Central memory CD4-positive, alpha-beta T cell (primary cell): ENCODE results near the gene CYP17A1.

ENCODE experiments used
- DNase-seq: peaks from one replicate; pipeline ENCODE4 v3.0.0; 2022

CYP17A1 gene

DNA sequence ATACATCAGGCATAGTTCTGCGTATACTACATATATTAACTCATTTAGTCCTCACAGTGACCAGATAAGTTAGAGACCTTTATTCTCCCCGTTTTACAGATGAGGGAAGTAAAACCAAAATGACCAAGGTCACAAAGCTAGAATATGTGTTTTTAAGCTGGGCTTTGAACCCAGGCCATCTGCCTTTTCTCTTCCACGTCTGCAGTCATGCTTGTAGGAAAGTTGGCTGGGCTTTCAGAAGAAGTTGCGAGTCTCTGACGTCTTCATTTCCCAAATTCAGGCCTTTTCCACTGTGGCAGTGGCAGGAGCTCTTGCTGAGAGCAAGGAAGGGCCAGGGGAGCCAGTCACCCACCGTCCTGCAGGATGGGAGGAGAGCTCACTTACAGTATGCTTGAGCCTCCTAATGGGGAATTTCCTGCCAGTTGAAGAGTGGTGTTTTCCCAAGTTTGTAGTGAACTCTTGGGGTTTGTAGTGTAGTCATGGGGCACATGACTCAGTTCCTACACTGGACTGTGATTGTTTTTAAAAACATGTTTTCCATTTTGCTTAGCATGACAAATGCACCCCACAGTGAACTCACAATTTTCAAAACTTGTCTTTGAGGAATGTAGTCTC is 34.2 kb downstream of the CYP17A1 start:
- DNase-seq = no peak

DNA sequence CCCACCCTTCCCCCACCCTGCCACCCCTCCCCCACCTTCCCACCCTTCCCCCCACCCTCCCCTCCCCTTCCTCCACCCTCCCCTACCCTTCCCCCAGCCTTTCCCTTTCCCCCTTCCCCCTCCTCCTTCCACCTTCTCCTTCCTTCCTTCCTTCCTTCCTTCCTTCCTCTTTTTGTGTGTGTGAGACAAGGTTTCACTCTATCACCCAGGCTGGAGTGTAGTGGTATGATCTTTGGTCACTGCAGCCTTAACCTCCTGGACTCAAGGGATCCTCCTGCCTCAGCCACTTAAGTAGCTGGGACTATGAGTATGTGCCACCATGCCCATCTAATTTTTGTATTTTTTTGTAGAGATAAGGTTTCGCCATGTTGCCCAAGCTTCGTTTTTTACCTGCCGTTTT is 35.2 kb downstream of the CYP17A1 start:
- no peak for DNase-seq

DNA sequence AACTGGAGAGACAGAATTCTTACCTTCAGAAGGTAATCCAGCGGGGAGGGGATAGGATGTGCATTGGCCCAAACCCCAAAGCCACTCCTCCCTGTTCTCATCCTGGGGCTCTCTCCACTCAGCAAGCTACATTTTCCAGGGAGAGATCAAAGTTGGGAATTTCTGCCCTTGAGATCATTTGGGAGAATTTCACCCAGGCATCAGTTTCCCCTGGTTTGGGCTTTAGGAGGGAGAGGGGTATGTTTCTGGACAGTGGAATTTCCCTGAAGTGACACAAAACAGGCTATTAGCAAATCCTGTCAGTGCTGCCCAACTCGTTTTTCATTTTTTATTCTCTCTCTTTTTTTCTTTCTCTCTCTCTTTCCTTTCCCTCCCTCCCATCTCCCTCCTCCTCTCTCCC is 35.7 kb downstream of the CYP17A1 start:
- no peak for DNase-seq

DNA sequence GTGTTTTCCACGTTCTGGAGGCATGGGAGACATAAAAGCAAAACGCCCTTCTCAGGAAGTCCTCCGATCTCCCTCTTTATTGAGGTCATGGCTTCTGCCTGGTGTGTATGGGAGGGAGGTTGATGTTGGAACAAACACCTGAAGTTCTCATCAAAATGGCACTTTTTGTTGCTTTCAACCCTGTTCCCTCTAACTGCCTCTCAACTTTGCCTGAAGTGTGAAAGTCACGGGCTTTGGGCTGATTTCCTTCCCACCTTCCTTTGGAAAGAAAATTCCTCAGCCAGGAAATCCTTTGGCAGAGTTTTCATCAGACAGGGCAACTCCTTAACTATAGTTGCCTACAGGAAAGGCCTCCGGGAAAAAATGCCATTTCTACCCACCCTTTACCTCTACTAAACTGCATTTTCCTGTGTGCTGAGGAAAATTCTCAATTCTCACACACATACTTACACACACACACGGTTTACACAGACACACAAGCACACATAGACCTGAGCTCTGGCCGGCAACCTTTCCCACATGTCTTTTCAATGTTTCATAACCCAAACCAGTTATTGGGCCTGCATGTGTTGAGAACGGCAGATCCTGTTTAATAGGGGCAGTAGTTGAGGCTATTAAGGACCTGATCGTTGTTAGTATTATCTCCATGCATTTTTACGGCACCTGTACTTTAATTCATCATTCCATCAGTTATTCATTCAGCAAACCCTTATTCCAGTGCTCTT is 36.4 kb downstream of the CYP17A1 start:
- no peak for DNase-seq

DNA sequence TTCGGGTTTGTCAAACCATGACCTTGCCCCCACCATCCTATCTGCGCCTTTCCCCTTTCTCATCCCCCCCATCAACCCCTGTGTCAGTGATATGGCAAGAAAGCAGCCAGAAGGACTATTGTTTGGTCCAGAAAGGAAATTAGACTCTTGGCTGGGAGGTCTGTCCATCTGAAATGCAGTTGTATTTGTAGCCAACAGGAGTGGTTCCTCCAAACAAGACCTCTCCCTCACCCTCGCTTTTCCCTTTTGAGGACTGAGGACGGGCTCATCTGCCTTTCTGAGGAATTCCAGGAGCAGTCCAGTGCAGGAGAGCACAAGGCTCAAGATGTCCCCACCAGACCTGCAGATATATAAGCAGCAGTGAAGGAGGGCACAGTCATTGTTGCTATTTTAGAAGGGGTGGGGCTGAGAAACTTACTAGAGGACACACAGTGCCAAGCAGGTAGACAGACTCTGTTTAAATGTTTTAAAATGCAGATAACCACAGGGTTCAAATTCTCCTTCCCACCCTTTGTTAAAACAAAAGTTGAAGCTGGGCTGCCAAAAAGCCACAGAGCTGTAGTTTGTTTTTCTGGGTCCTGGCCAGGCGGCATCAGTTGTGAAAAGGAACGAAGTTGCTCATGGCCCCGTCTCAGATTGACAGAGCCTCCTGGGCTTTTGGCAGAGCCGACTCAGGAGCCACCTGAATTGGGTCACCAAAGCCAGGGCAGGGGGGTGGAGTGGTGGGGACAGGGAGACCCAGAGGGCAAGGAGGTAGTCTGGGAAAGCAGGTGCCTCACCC is 37.3 kb downstream of the CYP17A1 start:
- DNase-seq = no peak

DNA sequence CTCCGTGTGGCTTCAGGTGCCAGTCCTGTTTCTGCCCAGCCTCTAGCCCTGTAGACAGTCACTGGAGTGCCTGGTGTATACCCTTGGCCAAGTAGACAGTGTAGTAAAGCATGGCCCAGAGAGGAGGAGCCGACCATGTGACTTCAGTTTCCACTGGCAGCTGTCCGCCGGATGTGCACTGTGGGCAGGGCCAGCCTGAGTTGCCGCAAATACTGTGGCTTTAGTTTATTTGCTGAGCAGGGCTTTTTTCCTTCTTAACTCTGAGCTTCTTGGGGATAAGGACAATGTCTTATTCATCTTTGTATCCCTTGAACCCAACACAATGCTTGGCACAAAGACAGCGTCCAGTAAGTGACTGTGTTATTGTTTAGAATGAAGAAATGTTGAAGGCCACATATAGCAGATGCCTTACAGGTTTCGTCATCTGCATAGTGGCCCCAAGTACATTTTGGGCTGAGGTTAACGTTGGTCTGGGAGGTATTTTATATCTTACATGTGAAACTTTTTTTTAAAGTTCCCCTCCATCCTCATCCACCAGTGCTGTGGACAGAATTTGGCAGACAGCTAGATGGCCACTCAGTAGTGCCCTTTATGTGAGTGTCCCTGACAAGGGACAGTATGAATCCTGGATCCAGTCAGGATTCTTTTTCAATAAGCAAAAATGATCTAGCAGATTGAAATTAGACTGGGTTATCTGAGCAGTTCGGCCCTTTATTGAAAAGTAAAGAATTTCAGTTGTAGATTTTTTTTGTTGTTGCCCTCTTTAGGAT is 40.6 kb downstream of the CYP17A1 start:
- peak; percentile 24 for DNase-seq

DNA sequence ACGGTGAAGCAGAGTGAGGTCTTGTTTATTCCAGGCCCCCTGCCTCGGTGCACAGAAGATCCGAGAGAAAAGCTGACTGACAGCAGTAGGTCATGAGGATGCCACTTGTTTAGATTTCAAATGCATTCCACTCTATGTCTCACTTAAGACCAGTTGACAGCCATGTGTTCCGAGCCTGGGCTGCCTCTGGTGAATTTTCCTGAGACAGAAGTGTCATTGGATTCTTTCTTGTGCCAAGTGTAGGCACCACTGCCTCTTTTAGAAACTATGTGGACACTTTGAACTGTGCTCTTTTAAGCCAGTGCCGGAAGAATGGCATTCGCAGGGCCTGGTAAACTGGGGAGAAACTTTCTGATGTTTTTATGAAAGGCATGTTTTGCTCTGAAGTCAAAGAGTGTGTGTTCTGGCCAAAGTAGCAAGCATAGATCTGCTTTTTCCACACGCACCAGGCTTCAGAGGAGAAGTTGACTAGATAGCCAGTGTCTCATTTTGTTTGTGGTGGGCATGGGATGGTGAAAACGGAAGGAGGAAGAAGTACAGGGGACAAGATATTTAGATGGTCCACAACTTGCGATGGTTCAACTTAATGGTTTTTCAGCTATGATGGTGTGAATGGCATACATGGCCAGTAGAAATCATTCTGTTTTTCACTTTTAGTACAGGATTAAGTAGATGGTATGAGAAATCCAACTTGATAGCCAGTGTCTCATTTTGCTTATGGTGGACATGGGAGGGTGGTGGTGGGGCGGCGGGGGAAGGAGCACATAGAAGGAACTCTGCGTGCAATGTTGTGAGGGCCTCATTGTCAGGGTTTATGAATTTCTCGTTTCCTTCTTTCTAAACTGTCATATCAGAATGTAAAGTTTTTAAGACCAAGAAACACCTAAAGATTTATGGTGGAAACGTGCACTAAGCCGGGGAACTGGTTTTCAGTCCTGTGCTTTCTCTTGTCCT is 41.5 kb downstream of the CYP17A1 start:
- DNase-seq = no peak

DNA sequence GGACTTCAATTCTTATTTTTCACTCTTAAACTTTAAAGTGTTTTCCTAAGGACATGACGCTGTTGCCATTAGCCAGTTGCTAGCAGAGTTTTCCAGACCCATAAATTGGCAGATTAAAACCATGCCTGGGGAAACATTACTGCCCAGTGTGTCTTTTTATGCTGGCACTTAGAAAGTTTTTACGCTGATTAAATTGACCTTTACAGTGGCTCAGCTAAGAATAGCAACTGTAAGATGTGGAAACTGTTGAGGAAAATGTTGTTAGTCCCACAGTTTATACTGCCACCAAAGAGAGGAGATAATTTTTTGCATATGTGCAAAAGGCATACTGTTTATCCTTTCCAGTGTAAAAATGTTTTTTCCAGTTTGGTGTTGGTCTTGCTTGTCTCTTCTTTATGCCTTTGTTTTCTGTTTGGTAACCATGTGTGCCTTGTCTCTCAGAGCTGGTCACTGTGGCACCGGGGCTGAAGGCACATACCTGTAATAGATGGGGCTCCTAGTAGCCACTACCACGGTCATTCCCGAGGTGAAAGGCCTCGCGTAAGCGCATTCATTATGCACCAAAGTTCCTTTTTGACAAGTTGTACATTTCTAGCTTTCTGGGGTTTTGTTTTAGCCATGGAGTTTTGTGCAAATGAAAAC is 45.3 kb downstream of the CYP17A1 start:
- DNase-seq = no peak

DNA sequence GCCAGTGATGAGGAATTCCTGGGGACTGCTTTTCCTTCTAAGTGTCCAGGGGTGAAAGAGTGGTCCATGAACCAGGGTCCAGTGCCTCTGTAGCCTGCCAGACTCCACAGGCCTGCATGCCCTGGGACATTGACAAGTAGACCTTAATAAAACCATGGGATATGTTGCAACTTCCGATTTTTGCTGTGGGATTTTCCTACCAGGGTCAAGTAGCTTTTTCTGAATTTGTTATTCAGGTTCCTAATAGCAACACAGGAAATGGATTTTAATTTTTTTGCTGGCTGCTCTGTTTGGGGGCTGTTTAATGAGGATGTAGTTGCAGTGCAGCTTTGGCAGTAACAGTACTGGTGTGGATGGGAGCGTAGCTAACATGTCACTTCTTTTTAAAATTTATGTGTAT is 51.4 kb downstream of the CYP17A1 start:
- DNase-seq = no peak

DNA sequence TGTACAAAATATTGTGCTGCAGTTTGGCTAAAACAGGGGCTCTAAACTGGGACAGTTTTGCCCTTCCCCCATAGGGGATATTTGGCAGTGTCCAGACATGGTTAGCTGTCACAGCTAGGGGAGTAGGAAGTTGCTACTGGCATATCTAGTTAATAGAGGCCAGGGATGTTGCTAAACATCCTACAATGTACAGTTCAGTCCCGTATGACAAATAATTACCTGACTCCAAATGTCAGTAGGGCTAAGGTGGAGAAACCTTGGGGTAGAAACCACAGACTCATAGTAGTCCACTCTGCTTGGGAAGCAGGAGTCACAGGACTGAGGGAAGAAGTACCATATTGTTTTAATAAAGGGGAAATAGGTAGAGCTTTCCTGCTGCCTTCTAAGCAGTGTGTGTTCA is 53.6 kb downstream of the CYP17A1 start:
- no peak for DNase-seq

DNA sequence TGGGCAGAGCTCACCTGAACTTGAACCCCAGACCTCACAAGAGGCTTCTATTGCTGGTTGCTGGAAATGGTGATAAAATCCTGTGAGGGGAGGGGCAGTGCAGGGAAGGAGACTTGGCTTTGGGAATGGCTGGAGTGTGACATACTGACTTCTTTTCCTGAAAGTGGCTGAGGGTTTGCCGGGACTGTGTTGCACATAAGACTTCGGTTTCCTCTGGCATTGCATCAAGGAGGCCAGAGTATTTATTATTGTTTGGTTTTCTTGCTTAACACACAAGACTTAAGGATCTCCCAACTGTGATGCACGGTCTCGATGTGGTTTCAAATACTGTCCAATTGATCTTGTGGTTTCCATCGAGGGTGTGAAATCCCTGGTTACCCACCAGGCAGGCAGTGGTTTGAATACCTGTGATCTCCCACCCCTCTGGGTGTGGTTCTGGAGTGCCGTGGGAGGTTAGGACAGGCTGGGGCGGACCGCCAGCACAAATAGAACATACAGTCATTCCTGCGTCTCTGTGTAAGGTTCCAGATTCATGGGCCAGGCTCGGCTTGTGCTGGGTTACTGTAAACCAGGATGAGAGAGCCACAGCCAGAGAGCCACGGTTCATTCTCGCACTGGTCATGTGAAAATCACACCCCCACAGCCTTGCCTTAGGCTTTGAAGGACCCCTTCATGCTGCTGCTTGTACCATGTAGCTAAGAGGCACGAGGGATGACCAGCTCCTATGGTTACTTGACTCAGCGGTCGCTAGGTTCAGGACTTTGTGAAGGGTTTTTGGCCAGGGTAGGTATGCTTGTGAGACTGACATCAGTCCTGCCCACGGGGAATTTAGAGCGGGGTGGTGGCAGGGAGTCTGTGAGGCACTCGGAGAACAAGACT is 54.3 kb downstream of the CYP17A1 start:
- no peak for DNase-seq

DNA sequence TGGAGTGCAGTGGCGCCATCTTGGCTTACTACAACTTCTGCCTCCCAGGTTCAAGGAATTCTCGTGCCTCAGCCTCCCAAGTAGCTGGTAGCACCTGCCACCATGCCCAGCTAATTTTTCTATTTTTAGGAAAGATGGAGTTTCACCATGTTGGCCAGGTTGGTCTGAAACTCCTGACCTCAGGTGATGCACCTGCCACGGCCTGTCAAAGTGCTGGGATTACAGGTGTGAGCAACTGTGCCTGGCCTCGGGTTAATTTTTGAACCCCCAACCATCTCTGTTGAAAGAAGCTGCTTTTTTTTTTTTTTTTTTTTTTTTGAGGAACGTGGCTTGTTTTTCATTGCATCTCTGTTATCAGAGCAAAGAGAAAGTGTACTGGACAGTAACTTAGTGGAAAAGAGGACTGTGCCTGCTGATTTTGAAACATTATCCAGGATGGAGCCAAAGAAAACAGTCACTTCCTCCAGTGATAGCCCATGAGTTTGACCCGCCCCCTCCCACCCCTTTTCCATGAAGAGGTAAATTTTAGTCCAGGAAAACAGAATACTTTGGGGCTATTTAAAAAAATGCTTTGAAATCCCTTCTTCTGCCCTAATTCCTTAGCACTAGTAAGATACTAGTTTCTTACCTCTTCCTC is 55.2 kb downstream of the CYP17A1 start:
- no peak for DNase-seq

DNA sequence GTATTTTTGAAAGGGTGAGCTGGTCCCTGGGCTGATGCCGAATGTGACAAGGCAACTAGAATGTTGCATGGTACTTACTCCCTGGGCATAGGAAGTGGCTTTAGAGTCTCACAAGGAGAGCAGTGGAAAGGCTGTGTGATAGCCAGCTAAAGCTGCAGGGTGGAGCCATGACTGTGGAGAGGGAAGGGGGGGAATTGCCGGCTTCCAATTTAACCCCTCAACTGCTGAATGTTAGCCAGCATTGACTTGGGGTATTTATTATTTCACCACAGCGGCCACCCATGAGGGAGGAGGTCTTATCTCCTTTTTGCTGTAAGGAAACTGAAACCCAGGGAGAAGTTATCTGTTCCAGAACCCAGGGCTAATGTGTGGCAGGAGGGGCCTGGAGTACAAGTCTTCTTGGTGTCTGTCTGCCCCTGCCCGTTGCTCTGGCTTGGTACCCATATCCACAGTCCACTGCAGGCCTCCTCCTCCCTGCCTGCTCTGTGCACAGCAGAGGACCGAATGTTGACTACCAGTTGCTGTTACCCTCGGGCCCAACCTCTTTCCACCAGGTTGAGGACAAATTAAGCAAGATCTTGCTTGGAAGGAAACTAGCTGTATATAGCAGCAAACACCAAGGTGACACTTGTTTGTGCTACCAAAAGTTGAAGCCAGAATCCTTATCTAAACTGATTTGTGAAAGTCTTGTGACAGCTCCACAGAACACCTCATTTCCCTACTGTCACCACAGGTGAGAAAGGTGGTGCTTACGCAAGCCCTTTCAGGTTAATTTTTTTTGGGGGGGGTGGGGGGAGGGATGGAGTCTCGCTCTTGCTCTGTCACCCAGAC is 55.9 kb downstream of the CYP17A1 start:
- DNase-seq = no peak
